Measurements from ENCODE around the gene ITGA11.

ITGA11 gene

DNA sequence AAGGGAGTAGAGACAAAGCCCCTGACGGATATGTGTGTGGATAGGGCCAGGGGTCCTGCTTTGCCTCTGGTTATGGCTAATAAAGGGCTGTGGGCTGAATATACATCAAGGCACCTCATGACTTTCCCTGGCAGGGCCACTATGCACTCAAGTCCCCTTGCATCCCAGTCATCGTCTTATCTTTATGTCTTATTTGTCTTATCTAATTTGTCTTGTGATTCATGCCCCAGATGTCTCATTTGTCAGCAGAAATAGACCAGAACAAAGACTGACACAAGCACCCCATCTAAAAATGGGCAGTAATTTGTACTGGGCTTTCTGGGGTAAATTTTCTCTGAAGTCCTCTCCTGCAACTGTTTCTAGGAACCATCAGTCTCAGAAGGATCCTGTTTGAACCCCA is 68.6 kb downstream of the ITGA11 start:
- intact Hi-C loops (cut with DNase I; ENCODE audit: low total_unique reads): no loop called here
- TF ChIP-seq, protein P1, sequence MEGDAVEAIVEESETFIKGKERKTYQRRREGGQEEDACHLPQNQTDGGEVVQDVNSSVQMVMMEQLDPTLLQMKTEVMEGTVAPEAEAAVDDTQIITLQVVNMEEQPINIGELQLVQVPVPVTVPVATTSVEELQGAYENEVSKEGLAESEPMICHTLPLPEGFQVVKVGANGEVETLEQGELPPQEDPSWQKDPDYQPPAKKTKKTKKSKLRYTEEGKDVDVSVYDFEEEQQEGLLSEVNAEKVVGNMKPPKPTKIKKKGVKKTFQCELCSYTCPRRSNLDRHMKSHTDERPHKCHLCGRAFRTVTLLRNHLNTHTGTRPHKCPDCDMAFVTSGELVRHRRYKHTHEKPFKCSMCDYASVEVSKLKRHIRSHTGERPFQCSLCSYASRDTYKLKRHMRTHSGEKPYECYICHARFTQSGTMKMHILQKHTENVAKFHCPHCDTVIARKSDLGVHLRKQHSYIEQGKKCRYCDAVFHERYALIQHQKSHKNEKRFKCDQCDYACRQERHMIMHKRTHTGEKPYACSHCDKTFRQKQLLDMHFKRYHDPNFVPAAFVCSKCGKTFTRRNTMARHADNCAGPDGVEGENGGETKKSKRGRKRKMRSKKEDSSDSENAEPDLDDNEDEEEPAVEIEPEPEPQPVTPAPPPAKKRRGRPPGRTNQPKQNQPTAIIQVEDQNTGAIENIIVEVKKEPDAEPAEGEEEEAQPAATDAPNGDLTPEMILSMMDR (IDR thresholded peaks at IDR 0.05): no peak

DNA sequence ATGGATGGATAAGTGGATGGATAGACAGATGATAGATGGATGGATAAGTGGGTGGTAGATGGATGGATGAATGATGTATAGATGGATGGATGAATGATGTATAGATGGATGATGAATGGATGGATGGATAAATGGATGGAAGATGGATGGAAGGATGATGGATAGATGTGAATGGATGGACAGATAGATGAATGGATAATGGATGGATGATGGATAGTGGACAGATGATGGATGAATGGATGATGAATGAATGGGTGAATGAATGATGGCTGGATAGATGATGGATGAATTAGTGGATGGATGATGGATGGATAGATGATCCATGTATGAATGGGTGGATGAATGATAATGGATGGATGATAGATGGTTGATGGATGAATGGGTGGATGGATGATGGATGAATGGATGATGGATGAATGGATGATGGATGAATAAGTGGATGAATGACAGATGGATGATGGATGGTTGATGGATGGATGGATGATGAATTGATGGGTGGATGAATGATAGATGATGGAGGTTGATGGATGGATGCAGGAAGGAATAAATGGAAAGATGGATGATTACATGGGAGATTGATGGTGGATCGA is 69.3 kb downstream of the ITGA11 start:
- TF ChIP-seq, protein P1 (IDR thresholded peaks at IDR 0.05): no peak

More for the DNA sequence above, 68.6 kb downstream of the ITGA11 start:
- peaks cover 0 to 80% (median 67%) of the 10 kb centered on the region in 4 donors for H3K4me1 ChIP-seq
- H3K9me3 ChIP-seq: no peaks in the 10 kb centered on the region
- no peak overlapping the region for H3K4me3 ChIP-seq
- DNase-seq: no peak
- peaks cover 0 to 1% (median 0%) of the 10 kb centered on the region in 3 donors for H3K36me3 ChIP-seq
- H3K27ac ChIP-seq: peak overlapping the region; percentile 82 to 90
- H3K27me3 ChIP-seq: no peaks in the 10 kb centered on the region

DNA sequence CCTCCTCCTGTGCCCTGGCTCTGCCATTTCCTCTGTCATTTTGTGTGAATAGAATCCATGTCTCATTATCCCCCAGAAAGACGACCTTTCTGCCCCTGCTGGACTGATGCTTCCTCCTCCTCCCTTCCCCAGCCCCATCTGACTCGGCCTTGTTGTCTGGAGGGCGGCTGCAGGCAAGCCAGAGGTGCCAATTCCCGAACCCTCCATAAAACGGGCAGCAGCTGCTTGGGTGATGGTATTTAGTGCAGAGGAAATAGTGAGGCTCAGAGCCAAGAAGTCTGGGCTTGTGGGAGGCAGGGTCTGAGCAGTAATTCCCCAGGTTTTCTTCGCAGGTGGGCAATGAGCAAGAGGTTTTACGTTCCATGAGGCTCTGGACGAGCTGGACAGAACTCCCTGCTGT is 71.2 kb downstream of the ITGA11 start:
- peak overlapping the region; percentile 62 to 71 for H3K27ac ChIP-seq
- no peak overlapping the region for H3K4me3 ChIP-seq
- H3K4me1 ChIP-seq: peaks cover 0 to 54% (median 41%) of the 10 kb centered on the region in 4 donors
- peaks cover 0 to 4% (median 0%) of the 10 kb centered on the region in 3 donors for H3K9me3 ChIP-seq
- peaks cover 6 to 15% (median 11%) of the 10 kb centered on the region in 3 donors for H3K36me3 ChIP-seq
- intact Hi-C loops (cut with DNase I; ENCODE audit: low total_unique reads): no loop called here
- TF ChIP-seq, protein P1 (IDR thresholded peaks at IDR 0.05): no peak
- H3K27me3 ChIP-seq: no peaks in the 10 kb centered on the region
- DNase-seq: no peak

More for the DNA sequence above, 69.3 kb downstream of the ITGA11 start:
- no peak overlapping the region for H3K4me3 ChIP-seq
- peak overlapping the region; percentile 82 to 90 for H3K27ac ChIP-seq
- no peaks in the 10 kb centered on the region for H3K27me3 ChIP-seq
- no peaks in the 10 kb centered on the region for H3K36me3 ChIP-seq
- intact Hi-C loops (cut with DNase I; ENCODE audit: low total_unique reads): no loop called here
- DNase-seq: no peak
- H3K4me1 ChIP-seq: peaks cover 0 to 73% (median 60%) of the 10 kb centered on the region in 4 donors
- no peaks in the 10 kb centered on the region for H3K9me3 ChIP-seq

DNA sequence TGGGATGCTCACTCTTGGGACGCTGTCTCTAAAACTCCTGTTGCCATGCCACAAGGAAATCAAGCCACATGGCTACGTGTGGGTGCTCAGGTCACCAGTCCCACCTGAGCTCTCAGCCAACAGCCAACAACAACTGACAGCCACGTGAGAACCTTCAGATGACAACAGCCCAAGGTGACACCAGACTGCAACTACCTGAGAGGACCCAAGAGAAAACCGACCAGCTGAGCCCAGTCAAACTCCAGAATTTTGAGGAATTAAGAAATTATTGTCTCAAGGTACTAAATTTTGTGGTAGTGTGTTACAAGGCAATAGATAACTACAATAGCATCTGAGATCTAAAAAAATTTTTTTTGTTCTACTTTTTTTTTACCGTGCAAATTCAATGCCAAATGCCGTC is 75.2 kb downstream of the ITGA11 start:
- peaks cover 6 to 15% (median 11%) of the 10 kb centered on the region in 3 donors for H3K36me3 ChIP-seq
- peaks cover 9 to 67% (median 38%) of the 10 kb centered on the region in 4 donors for H3K4me1 ChIP-seq
- intact Hi-C loops (cut with DNase I; ENCODE audit: low total_unique reads): no loop called here
- peak overlapping the region in 1 of 2 donors; percentile 95 for H3K27ac ChIP-seq
- H3K9me3 ChIP-seq: peaks cover 0 to 4% (median 0%) of the 10 kb centered on the region in 3 donors
- TF ChIP-seq, protein P1 (IDR thresholded peaks at IDR 0.05): no peak
- H3K27me3 ChIP-seq: no peaks in the 10 kb centered on the region
- no peak overlapping the region for H3K4me3 ChIP-seq
- DNase-seq: no peak

DNA sequence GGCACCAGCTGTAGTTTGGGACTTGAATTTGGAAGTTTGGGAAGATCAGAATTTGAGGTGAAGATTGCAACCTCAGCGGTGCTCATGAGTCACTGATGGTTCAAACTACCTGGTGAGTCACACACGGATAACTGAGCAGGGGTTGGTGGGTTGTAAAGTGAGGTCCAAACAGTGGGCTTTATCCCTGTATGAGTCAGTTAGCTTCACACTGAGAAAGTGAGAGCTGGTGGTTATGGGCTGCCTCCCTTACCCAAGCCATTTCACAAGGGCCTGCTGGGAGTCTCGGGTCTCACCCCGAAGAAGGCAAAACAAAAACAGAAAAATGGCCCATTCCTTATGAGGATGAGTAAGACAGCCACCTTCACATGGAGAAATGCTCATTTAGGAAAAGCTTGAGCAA is 77.0 kb downstream of the ITGA11 start:
- TF ChIP-seq, protein P1 (IDR thresholded peaks at IDR 0.05): no peak
- peaks cover 9 to 67% (median 43%) of the 10 kb centered on the region in 4 donors for H3K4me1 ChIP-seq
- H3K4me3 ChIP-seq: no peak overlapping the region
- H3K36me3 ChIP-seq: peaks cover 6 to 23% (median 18%) of the 10 kb centered on the region in 3 donors
- intact Hi-C loops (cut with DNase I; ENCODE audit: low total_unique reads): no loop called here
- peaks cover 0 to 4% (median 0%) of the 10 kb centered on the region in 3 donors for H3K9me3 ChIP-seq
- H3K27me3 ChIP-seq: no peaks in the 10 kb centered on the region
- DNase-seq: no peak
- H3K27ac ChIP-seq: peak overlapping the region; percentile 94 to 95

Measured in tibial artery (tissue), 4 donors.